SHP77 treated with DMSO at 0.1 percent for 48 hours (cell line): Measurements from ENCODE around the gene HSF4.
"Not testable (repeated sequence)": the region's sequence is repeated elsewhere in the genome, so short reads cannot be mapped to it uniquely, and the experiment has no call there.

Experiments used
- DNase-seq: peaks from one replicate; lab custom pipeline; 2025; lab: John Stamatoyannopoulos, UW

The HSF4 gene, protein sequence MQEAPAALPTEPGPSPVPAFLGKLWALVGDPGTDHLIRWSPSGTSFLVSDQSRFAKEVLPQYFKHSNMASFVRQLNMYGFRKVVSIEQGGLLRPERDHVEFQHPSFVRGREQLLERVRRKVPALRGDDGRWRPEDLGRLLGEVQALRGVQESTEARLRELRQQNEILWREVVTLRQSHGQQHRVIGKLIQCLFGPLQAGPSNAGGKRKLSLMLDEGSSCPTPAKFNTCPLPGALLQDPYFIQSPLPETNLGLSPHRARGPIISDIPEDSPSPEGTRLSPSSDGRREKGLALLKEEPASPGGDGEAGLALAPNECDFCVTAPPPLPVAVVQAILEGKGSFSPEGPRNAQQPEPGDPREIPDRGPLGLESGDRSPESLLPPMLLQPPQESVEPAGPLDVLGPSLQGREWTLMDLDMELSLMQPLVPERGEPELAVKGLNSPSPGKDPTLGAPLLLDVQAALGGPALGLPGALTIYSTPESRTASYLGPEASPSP

DNA sequence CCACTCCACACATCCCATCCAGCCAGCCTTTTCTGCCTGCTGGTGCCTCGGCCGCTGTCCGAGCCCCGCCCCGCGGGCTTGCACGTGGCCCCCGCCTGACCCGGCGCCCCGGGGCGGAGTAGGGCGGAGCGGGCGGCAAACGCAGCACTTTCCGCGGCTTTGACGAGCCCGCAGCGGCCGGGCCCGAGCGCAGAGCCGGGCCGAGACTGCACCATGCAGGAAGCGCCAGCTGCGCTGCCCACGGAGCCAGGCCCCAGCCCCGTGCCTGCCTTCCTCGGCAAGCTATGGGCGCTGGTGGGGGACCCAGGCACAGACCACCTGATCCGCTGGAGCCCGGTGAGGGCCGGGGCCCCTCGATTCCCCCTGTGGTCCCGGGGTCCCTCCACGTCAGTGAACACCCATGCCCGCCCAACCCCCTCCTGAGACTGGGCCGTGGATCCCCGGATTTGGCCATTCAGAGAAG is at the start of gene HSF4:
Gene HSF4 (plus strand): TSS at position 147 of the 463 bp plus-strand sequence. CDS start 67 bp downstream, at position 214.
- DNase-seq, result no peak

GRCh38 chr16:67114793-67115192 is 49.8 kb upstream of the HSF4 start:
- no peak for DNase-seq

DNA sequence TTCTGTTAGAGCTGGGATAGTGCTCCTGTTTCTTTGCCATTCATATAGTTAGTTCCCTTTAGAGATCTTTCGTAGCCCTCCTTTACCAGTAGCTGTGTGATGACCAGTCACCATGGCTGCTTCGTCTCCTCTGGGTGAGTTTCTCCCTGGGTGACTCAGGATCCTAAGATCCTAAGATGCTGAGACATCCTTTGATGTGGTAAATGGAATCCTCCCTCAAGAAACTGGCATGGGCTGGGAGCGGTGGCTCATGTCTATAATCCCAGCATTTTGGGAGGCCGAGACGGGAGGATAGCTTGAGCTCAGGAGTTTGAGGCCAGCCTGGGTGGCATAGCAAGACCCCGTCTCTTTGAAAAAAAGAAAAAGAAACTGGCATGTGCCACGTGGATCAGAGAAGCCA is 48.9 kb upstream of the HSF4 start:
- DNase-seq, result no peak

DNA sequence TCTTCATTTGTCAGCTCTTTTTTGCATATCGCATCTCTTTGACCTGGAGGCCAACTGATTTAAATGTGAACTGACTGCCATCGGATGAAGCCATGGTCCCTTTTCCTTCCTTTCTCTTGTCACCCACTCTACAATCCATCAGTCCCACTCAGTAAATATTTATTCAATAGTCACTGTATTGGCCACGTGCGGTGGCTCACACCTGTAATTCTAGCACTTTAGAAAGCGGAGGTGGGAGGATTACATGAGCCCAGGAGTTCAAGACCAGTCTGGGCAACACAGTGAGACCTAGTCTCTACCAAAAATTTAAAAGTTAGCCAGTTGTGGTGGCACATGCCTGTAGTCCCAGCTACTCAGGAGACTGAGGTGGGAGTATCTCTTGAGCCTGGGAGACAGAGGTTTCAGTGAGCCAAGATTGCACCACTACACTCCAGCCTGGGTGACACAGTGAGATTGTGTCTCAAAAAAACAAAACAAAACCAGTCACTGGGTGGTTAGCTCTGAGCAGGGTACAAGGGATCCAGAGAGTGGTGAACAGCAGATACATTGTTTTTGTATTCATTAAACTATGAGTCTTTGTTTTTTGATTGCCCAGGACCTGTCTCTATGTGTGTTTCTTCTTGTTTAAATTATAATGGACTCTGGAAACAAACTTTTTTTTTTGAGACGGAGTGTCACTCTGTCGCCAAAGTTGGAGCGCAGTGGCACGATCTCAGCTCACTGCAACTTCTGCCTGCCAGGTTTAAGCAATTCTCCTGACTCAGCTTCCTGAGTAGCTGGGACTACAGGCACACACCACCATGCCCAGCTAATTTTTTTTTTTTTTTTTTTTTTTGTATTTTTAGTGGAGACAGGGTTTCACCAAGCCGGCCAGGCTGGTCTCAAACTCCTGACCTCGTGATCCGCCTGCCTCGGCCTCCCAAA is 47.9 kb upstream of the HSF4 start:
- DNase-seq, result no peak

DNA sequence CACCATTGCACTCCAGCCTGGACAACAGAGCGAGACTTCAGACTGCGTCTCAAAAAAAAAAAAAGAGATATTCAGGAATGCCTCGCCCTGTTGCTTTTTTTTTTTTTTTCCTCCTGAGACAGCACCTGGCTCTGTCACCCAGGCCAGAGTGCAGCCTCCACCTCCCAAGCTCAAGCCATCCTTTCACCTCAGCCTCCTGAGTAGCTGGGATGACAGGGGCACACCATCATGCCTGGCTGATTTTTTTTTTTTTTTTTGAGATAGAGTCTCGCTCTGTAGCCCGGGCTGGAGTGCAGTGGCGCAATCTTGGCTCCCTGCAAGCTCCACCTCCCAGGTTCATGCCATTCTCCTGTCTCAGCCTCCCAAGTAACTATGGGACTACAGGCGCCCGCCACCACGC is 46.8 kb upstream of the HSF4 start:
- DNase-seq, result no peak

DNA sequence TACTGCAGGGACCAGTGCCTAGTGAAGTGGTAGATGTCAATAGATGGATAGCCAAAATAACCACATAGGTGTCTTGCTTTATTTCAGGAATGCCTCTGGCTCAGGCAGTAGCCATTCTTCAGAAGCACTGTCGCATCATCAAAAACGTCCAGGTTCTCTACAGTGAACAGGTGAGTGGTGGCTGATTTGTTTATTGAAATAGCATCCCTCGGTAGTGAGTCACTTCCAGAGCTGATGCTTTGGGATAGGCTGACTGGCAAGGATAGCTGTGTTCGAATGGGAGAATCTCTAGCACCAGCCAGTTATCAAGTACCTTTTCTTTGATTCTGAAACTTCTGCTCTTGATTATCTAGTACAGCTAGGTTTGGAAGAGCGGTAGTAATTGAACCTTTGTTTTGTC is 44.5 kb upstream of the HSF4 start:
- no peak for DNase-seq

GRCh38 chr16:67122799-67123198 is 41.7 kb upstream of the HSF4 start:
- not testable (repeated sequence) for DNase-seq

- no peak for DNase-seq
Observed at GRCh38 chr16:67128417-67128816, 36.1 kb upstream of the HSF4 start.

- DNase-seq, result no peak
Observed at GRCh38 chr16:67128887-67129286, 35.7 kb upstream of the HSF4 start.

GRCh38 chr16:67129422-67129821 is 35.1 kb upstream of the HSF4 start:
- DNase-seq, result no peak

DNA sequence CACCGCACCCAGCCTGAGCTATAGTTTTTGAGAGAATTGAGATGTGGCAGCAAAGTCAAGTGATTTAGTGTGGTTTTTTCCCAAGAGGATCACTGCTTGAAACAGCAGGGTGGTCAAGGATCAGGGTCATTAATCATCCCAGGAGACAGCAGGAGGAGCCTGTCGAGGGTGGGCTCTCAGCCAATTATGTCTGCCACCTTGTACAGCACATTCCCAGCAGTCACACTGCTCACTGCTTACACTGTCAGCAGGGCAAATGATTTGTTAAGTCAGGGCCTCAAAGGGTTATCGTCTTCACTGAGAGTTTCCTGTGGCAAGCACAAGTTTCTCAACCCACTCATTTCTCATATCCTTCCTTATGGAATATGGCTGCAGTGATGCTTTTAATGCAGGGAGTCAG is 26.9 kb upstream of the HSF4 start:
- no peak for DNase-seq

GRCh38 chr16:67141391-67141790 is 23.2 kb upstream of the HSF4 start:
- DNase-seq, result no peak

DNA sequence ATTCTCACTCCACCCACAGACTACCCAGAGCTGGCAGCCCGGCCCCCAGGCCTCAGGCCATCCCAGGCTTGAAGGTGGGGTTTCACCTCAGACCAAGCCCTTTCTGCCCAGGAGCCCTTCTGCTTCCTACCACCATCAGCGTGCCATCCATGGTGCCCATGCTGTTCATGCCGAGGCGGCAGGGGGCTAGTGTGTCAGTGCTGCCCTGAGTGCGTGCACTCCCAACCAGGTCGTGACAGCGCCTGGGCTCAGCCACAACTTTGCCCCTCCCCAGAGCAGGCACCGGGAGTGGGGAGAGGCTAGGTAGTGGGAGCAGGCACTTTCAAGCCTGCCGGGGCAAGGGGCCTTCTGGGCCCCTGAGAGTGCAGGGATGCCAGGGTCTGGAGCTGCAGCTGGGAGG is 22.2 kb upstream of the HSF4 start:
- DNase-seq, result no peak

DNA sequence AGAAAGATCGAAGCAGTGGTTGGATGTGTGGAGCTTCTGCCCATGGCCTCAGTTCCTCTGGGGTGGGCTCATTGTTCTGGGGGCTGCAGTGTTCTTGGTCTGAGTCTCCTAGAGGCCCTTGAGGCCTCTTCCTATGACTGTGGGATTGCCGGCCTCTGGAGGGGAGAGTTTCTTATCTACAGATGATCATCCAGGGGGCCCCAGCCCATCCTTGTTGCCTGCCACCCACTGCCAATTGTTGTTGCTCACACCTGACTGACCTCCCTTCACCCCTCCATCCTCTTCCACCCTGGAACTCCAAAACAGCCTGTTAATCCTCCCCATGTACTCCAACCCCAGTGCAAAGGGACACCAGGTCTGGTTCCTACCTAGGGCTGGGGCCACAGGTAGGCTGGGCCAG is 19.6 kb upstream of the HSF4 start:
- DNase-seq, result no peak

- DNase-seq, result no peak
Observed at GRCh38 chr16:67145746-67146145, 18.8 kb upstream of the HSF4 start.

DNA sequence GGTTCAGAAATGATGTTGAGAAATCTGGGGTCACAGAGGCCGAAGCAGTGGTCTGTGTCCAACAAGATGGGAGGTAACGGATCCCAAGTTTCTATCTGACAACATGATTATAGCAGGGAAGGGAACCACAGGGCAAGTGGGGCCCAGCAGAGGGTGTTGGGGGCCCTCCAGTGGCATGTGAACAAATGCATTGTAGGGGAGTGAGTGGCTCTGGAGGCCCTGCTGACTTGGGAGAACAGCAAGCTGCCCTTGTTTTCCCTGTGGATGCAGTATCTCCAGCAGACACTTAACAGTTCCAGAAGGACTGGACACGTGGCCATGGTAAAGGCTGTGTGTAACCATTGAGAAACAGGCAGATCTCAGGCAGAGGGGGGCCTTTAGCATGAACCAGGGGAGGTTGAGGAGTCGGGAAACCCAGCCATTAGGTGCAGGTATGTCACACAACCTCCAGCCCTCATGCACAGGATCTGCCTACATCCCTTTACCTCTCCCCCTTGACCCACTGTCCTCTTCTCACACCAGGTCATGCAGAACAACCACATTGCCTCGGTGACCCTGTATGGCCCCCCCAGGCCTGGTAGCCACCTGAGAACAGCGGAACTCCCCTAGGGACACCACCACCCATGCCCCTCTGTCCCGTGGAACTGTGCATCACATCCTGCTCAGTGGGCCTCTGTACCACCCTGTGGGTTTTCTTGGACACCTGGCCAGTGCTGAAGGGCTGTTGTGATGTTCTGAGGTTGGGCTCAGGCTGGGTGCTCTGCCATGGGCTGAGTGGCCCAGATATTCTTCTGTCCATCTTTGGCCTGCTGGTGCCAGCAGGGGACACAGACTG is 17.8 kb upstream of the HSF4 start:
- no peak for DNase-seq

DNA sequence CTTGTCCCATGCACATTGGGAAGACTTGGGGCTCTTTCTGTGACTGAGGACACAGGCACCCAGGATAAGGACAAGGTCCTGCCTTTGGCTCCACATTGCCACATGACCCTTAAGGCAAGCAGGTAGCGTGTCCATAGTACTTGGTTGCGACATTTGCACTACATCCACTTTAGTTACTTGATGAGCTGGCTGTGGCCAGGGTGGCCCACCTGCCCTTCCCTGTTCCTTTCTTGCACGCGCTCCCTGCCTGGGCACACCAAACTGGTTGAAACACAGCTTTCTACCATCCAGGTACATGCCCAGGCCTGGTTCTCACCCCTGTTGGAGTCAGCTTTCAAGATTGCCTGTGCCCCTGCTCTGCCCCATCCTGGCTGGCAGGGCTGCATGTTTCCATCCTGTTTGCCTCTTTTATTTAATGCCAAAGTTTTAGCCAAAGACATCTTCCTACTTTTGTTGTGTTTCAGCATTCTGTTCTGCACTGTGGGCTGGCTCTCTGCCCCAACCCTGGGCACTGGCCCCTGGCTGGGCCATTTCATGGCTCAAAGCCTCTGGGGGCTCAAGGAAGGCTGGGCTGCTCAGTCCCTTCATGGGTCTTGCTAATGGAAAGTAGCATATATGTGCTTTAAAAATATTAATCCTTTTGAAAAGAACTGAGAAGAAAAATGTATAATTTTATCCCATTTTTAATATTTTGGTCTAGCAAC is 17.0 kb upstream of the HSF4 start:
- no peak for DNase-seq

DNA sequence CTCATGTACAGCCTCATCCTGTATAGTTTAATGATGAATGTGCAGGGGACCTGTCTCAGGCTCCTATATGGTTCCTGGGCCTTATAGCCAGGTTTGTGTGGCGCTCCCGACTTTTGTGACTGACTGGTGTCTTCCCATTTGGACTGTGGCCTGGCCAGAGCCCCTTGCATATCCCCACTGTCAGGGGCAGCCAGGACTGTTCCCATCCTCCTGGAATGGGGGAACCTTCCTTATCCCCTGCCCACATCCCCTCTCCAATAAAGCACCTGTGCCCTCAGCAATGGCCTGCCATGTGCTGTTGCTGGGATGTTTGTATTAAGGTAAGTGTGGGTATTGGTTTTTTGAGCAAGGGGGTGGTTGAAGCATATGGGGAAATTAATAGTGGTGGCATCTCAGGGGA is 16.3 kb upstream of the HSF4 start:
- DNase-seq, result no peak

GRCh38 chr16:67148656-67149275 is 15.8 kb upstream of the HSF4 start:
- no peak for DNase-seq

DNA sequence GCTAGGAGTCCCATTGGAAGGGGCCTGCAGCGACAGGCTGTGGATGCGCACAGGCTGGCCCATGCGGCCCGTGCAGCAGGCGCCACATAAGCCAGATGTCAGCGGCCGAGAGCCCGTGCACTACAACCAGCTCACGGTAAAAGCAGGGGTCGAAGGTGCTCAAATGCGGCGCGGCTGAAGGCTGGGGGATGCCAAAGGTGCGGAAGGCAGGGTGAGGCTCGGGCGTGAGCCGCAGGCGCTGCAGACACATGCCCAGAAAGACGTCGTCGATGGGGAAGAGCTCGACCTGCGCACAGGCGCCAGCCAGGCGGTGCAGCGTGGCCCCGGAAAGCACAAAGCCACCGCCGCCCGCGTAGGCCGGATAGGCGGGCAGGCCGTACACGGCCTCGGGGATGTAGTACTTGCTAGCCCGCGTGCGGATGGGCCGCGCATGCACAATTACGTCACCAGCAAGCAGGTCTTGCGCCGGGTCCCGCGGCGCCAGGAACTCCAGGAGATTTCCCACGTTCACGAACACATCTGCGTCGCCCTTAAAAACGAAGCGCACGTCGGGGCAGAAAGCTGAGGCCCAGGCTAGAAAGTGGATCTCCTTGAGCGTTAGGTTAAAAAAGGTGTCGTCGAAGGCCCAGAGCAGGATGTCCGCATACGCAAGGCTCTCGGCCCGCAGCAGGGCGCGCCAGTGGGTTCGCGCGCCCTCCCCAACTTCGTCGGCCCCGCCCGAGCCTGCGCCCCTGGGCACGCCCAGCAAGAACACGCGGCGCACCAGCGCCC is 15.1 kb upstream of the HSF4 start:
- DNase-seq, result no peak
